CD1c-positive myeloid dendritic cell (primary cell): ENCODE data around the gene SHROOM3.
A peak's percentile ranks its signal among the peaks of the same experiment; 100 is the strongest.

ENCODE experiments used
- DNase-seq: peaks from one replicate; pipeline ENCODE4 v3.0.0-alpha.2; 2016; ENCODE audit errors: extremely low spot score

SHROOM3 gene

DNA sequence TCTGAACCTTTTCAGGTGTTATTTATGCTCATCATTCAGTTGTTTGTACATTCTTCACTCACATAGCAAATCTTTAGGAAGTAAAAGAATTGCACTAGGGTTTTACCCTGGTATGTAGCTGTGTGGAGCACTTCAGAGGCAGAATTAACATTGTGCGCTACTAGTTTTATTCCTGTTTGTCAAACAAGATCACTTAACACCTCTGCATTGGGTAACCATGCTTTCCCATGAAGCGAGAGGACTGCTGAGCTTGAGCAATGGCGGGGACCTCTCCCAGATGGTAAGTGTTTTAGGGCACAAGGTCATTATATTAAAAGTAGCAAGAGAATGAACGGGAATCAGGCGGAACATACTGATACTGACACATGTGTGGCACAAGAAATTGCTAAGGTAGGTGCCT lies 59.2 kb downstream of the SHROOM3 start:
- no peak for DNase-seq

DNA sequence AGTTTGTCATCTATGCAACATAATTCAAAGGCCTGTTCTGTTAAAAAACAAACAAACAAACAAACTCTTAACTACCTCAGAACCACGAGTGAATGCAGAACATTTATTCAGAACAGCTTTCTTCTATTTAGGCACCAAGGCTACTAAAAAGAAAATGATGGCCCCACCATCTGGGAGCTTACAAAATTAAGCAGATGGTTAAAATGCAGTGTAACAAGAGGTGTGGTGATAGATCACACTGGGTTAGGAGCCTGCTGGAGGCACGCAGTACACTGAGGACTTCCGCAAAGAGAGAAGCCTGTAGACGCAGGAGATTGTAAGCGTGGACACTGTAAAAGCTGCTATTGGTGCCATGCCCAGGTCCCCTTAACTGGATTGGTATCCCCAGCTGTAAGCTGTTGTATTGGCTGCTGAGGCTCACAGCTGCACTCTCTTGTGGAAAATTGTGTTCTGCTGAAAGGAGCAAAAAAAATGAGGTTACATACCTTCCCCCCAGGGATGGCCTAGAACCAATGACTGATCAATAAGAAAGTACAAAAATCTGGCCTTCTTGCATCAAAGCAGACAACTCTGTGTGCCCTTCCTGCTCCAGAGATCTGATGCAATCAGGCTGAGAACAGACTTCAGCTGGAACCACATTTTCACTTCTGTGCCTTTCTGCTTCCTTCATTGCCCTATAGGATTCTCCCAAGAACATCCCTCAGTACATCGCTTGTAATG lies 60.0 kb downstream of the SHROOM3 start:
- DNase-seq, result no peak

DNA sequence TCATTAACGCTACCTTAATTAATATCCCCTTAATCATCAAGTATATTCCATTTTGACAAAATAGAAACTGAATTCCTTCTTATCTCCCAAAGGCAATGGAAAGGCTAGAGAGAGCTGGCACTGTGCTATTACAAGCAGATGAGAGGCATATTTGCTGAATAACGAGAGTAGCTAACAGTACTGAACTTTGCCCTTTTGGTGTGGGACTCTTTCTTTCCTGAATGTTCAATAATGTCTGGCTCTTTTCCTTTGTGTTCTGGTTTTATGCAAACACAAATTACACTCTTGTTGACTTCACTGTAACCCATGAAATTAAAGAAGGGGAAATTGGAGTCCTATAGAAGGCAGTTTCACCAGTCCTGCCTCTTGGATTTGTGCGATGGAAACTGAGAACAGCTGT lies 63.5 kb downstream of the SHROOM3 start:
- no peak for DNase-seq

DNA sequence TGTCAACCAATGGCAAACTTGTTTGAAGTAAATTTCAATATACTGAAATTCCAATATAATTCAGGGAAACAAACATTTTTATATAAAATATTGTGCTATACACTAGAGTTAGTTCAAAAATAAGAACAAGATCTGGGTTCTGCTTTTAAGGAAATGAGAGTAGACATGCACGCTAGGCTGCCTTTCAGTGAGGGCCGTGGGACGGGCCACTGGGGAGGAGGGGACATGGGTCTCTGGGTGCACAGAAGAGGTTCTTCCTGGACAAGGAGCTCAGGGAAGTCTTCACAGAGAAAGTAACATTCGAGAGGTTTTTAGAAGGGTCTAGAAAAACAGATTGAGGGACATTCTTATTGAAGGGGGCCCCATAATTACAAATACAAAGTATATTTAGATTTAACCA lies 64.4 kb downstream of the SHROOM3 start:
- peak; percentile 55 for DNase-seq

DNA sequence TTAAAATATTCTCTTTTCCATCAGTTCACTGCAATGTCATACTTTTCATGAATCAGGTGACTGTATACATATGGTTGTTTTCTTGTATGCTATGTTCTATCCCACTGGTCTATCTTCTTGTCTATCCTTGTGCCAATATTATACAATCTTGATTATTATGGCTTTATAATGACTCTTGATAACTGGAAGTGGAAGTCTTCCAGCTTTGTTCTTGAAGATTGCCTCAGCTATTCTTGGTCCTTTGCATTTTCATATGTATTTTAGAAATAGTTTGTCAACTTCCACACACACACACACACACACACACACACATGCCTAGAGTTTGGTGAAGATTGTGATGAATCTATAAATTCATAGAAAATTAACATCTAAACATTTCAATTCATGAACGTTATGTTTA lies 67.9 kb downstream of the SHROOM3 start:
- DNase-seq, result no peak

DNA sequence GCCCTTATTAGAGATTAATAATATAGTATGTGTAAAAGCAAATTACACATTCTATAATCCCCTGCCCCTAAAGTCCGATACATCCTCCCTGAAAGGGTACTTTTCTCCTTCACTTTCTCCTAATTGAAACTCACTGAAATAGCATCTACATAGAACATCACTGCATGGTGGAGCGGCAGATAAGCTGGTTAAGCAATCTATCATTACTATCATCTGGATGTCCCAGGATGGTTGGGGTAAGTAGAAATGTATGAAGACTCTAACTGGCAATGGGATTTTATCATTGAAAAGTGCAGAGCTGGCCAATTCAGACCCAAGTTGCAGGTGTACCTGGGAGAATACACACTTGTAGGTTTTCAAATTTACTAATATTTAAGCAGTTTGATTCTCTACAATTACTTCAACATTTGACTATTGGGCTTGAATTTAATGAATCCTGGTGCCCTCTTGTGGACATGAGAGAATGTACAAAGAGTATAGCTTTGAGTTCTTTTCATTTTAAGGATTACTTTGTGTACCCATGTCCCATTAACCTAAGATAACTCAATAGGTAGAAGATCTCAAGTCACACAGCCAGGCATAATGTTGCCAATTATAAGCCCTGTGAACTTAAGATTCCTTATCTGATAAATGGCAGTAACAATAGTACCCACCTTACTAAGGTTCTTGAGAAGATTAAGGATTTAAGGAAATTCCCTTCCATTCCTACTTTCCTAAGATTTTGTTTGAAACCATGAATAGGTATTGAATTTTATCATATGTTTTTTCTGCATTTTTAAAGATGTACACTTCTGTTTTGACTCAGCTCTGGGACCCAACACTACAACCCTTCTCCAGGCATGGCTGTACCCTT lies 69.8 kb downstream of the SHROOM3 start:
- peak; percentile 60 for DNase-seq

DNA sequence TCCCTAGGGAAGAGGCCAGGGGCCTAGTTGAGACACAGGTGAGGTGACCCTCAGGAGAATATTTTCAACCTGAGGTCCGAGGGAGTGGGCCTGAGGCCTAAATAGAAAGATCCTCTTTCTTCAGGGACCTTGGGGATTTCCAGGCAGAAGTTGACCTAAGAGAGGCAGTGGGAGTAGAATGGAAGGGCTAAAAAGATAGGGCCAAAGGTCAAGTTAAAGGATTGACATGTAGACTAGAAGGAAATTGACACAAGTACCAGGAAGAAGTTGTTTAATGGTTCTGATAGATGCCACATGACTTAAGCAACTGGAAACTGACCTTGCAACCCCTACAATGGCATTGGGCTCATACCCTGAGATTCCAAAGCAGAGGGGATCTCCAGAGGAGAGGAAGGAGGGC lies 76.9 kb downstream of the SHROOM3 start:
- peak; percentile 51 for DNase-seq

DNA sequence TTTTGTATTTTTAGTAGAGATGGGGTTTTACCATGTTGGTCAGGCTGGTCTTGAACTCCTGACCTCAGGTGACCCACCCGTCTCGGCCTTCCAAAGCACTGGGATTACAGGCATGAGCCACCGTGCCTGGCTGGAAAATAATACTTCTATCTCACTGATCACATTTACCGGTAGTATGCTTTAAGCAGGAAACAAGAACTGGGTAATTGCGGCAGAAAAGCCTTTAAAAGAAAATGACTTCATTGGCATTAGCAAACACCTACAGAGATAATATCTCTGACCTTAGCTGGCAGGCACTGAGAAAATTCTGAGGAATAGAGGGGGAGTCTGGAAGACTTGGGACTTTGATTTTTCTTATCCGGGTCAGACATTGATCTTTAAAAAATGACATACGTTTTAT lies 78.5 kb downstream of the SHROOM3 start:
- DNase-seq, result no peak

DNA sequence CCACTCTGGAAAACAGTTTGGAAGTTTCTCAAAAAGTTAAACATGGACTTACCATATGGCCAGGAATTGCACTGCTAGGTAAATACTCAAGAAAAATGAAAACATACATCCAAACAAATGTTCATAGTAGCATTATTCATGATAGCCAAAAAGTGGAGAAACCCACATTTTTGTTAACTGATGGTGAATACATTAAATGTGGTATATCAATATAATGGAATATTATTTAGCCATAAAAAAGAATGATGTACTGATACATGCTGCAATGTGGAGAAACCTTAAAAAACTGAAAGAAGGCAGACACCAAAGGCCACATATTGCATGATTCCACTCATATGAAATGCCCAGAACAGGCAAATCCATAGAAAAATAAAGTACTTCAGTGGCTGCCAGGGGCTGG lies 79.1 kb downstream of the SHROOM3 start:
- DNase-seq, result no peak

DNA sequence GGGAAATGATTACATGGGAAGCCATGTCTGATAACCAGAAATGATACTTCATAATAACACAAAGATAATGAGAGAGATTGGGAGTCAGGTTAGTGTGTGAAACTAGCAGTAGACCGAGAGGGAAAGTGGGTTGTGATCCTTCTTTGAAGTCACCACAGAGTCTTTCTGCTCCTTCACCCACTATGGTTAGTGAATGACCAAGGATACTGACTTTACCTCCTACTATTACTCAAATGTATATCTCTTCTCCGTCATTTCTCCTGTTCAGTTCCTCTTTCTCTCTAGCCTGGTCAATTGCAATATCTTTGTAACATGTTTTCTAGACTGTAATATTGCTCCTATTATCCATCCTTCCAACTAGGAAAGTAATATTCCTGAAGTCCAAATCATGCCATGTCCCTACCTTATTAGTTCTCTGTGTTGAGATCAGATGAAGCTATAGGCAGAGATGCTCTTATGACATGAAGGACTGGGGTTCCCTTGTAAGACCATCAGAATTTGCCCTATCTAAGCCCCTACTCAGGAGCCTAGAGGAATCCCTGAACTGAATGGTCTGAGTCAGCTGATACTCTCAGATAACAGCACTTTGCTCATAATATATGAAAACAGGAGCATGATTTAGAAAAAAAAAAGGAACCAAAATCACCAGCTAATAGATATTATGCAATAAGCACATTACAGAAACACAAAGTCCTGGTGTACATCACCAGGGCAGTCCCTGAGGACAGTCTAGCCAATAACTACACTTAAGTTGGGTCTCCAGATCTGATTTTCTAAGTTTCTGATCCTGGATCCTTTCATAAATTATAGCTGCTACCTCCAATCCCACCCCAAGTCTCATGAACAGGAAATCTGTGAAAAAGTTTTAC lies 81.2 kb downstream of the SHROOM3 start:
- DNase-seq, result peak; percentile 63

DNA sequence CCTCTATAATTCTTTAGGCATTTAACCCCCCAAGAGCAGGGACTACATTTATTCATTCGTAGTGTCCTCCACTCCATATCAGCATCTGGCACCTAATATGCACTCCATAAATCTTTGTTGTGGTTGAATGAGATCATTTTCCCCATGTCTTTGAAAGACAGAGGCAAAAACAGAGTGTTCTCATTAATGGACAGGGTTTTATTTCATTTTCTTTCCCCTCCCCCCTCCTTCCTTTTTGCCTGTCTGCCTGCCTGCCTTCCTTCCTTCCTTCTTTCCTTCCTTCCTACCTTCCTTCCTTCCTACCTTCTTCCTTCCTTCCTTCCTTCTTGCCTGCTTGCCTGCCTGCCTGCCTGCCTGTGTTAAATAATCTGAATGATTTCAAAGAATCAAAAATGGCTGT lies 83.2 kb downstream of the SHROOM3 start:
- no peak for DNase-seq

DNA sequence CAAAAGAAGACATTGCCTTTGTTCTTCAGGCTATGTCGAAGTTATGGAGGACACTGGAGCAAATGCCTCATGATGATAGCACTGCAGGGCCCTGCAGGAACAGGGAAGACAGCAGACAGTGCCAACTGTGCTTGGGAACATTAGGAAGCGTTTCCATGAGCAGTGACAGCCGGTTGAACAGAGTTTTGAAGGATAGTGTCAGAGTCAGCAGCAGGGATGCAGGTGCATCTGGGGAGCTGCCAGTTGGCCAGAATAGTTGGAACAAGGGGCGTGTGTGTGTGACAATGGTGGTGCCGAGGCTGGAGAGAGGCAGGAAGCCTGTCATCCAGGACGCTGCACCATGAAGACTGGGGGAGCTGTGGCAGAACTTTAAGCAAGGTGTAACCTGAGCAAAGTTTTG lies 88.6 kb downstream of the SHROOM3 start:
- DNase-seq, result no peak

DNA sequence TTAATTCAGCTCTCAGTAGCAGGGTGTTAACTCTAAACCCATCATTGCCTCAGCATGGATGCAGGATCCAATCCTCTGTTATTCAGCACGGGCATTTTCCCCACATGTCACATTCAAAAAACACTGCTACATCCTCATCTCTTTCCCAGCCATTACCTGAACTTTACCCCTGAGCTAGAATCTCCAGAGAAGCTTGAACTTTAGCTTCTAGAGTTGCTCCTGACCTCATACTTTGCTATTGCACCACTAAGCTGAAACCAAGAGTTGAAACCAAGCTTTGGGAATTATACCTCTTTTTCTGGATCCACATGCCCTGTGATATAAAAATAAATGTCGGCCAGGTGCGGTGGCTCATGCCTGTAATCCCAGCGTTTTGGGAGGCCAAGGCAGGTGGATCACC lies 90.7 kb downstream of the SHROOM3 start:
- DNase-seq, result no peak

DNA sequence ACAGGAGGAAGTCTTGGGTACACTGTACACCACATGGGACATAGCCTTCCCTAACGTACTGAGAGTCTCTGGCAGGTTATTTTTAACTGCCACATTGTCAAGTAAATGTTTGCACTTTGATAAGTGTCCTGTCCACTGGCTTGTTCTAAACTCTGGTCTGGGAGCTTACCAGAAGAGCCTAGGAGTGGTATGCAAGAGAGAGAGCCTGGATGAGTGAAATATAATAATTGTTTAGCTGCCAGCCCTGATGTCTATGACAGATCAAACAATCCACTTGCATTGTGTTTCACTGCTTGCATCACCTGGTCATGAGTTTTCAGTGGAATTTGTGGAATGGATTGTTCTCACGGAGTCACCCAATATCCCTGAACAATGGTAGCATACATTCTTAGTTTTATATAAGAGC lies 91.6 kb downstream of the SHROOM3 start:
- no peak for DNase-seq

DNA sequence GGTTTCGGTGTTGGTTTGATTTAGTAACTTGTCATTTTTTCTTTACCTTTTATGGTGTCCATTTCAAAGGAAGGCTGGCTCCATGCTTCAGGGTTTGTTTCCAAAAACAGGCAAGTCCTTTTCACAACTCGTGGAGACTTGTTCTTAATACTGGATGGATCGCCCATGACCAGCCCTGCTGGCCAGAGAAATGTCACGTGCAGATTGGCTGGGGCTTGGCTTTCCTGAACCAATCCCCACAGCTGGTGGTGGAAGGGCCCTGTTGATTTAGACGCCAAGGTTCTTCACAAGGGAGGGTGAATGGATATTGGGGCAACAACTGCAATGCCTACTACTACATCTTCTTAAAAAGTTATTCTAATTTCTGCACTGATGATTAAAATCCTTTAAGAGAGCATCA lies 92.6 kb downstream of the SHROOM3 start:
- no peak for DNase-seq

DNA sequence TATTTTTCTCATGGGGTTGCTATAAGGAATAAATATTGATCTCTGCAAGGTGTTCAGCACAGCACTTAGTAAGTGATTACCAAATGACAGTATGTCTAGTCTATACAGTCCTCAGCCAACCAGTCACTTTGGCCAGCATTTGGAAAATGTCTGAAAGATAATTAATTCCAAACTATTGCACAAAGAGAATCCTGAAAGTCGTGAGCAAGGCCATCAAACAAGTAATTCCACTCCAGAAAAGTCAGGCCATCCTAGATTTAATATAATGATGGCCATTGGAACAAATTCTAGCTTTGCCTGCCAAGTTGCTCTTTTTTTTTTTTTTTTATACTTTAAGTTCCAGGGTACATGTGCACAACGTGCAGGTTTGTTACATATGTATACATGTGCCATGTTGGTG lies 96.6 kb downstream of the SHROOM3 start:
- no peak for DNase-seq

DNA sequence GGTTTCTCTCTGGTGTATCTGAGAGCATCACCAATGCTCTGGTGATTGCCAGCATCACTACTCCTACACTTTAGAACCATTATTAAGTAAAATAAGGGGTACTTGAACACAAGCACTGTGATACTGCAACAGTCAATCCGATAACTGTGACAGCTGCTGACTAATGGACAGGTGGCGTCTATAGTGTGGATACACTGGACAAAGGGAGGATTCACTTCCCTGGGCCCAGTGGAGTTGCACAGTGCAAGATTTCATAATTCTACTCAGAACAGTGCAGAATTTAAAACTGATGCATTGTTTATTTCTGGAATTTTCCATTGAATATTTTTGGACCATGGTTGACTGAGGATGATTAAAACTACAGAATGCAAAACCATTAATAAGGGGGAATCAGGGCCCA lies 97.8 kb downstream of the SHROOM3 start:
- DNase-seq, result no peak

DNA sequence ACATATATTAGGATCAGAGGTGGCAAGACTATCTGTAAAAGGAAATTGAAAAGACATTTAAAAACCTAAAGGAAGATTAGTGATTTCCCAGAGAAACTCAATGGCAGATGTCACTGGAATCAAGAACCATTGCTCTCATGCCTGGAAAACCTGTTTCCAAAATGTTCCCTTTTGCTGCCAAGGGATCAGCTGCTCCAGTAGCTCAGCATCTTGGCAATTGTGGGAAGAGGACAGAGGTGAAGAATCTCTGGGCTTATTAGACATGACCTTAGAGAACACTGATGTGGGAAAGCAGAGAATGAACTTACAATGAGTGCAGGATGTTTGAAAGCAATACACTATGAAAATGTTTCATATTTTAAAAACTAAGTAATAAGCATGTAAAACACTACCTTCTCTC lies 98.3 kb downstream of the SHROOM3 start:
- no peak for DNase-seq

DNA sequence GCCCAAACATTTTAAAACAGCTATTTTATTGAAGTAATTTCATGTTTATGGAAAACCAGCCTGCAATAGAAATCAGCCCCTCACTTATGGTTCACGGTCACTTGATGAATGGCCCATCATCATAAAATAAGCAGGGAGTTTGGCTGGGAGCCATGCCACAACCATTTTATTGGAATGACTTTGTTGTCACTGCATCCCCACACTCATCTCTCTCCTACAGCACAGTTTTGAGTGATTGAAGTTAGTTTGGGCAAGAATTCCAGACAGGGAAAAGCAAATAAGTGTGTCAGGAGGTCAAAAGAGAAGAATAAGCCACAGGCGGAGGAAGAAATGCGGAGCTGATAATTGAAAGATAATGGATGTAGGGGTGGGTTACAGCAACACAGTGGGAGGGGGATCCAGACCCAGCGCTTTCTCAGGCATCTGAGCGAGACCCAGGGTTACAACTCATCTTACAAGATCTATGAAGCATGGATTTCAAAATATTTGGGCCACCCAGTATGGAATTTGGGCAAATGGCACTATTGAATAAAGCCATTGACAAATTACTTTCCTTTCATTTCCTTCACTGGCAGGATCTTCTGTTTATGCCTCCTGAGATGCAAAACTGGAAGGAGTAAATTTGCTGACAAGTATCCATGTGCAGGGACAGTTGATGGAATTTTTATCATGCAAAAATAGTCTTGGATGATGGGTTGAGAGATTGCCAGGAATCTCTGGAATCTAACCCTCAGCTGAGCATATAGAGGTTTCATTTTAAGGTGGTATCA lies 100.8 kb downstream of the SHROOM3 start:
- DNase-seq, result no peak

DNA sequence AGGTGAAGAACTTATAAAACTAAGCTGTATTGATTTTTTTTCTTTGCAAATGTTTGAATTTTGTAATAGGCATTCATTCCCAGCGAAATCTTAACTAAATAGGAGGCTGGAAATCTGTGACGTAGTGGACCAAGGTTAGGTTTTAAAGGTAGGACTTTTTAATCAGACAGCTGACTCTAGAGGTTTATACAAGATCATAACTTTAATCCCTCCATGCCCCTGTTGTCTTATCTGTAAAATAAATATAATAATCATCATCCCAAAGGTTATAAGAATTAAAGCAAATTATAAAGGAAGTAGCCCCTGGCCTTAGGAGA lies 101.3 kb downstream of the SHROOM3 start:
- DNase-seq, result no peak

DNA sequence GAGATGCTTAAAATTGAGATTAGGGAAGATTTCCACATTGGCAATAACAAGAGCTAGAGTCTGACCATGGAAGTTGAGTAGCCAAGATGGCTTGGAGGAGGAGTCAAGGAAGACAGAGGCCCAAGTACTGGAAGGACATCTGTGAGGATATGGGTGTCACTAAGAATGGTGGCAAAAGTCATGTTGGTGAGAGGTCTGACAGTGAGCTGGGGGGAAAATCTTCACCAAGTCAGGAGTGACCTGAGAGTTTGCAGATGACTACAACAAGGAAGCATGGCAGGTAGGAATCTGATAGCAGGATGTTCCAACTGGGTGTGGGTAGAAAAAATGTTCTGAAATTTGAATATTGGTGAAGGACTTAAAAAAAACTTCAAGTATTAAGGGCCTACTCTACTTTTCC lies 103.3 kb downstream of the SHROOM3 start:
- DNase-seq, result no peak

DNA sequence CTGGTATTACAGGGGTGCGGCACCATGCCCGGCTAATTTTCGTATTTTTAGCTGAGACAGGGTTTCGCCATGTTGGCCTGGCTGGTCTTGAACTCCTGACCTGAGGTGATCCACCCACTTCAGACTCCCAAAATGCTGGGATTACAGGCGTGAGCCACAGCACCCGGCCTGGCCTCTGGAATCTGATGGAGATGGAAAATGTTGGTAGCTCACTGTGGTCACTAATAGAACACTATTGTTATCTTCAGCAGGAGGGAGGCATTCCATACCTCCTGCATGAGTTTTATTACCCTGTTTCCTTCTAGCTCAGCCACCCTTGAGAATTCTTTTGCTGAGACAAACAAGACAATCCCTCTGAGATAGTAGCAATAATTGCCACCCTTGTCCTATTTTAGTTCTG lies 105.0 kb downstream of the SHROOM3 start:
- no peak for DNase-seq
